HepG2 (cell line): ENCODE results near the gene SNF8. TPM values are rescaled to one million over a fixed set of nuclear protein-coding genes. Genes with fewer than 3 reads are reported as not detected.

Experiments used
- ARHGAP35 ChIP-seq: sonication (generic); formaldehyde crosslinking; IDR thresholded peaks from 2 replicates; pipeline ENCODE4 v1.9.0; 2022; ENCODE audit warnings: mild to moderate bottlenecking, inconsistent platforms, moderate library complexity, missing genetic modification reagents, borderline replicate concordance
- ERF ChIP-seq: IDR thresholded peaks from 2 replicates; pipeline ENCODE4 v1.6.1; 2018; ENCODE audit warnings: missing biosample characterization, missing genetic modification reagents
- FOXC1 ChIP-seq: sonication (generic); formaldehyde crosslinking; IDR thresholded peaks from 2 replicates; pipeline ENCODE4 v1.8.0; 2022; ENCODE audit warnings: mild to moderate bottlenecking, missing genetic modification reagents, borderline replicate concordance
- HOMEZ ChIP-seq: IDR thresholded peaks from 2 replicates; pipeline ENCODE4 v1.6.1; 2016; ENCODE audit warnings: low read depth
- HOXA5 ChIP-seq: sonication (generic); formaldehyde crosslinking; IDR thresholded peaks from 2 replicates; pipeline ENCODE4 v1.4.0; 2020; ENCODE audit warnings: missing genetic modification reagents
- KLF6 ChIP-seq: IDR thresholded peaks from 2 replicates; pipeline ENCODE4 v1.8.0; 2016; ENCODE audit warnings: missing biosample characterization, missing genetic modification reagents
- NCOA1 ChIP-seq: sonication (generic); formaldehyde crosslinking; IDR thresholded peaks from 2 replicates; pipeline ENCODE4 v1.9.0; 2021; ENCODE audit warnings: missing genetic modification reagents
- NFATC3 ChIP-seq: sonication (generic); formaldehyde crosslinking; IDR thresholded peaks from 2 replicates; pipeline ENCODE4 v1.5.1; 2020; ENCODE audit warnings: mild to moderate bottlenecking, missing genetic modification reagents
- NR0B2 ChIP-seq: sonication (generic); formaldehyde crosslinking; IDR thresholded peaks from 2 replicates; pipeline ENCODE4 v1.4.0; 2020; ENCODE audit warnings: mild to moderate bottlenecking, missing genetic modification reagents
- PITX1 ChIP-seq: sonication (generic); formaldehyde crosslinking; IDR thresholded peaks from 2 replicates; pipeline ENCODE4 v1.5.1; 2020; ENCODE audit warnings: mild to moderate bottlenecking, missing genetic modification reagents
- RFXAP ChIP-seq: sonication (generic); formaldehyde crosslinking; IDR thresholded peaks from 2 replicates; pipeline ENCODE4 v1.4.0; 2020; ENCODE audit warnings: missing genetic modification reagents, borderline replicate concordance
- RXRB ChIP-seq: IDR thresholded peaks from 2 replicates; pipeline ENCODE4 v1.6.1; 2016; ENCODE audit warnings: borderline replicate concordance, missing genetic modification reagents, missing compliant biosample characterization
- SOX13 ChIP-seq, 3 experiments: fragments of 450-650 bp in 1 of 3; sonication (generic) in 1 of 3; formaldehyde crosslinking in 1 of 3; IDR thresholded peaks in 2 of 3; conservative IDR thresholded peaks in 1 of 3; 2 replicates each; pipeline versions ENCODE4 v1.5.0 to v1.6.1; 2016 to 2020; ENCODE audit warnings: antibody characterized with exemption in 1 of 3, mild to moderate bottlenecking in 1 of 3, missing compliant biosample characterization in 1 of 3, missing genetic modification reagents in 1 of 3, moderate library complexity in 1 of 3
- SOX6 ChIP-seq, 2 experiments: fragments of 450-650 bp in 1 of 2; sonication (generic) in 1 of 2; formaldehyde crosslinking in 1 of 2; IDR thresholded peaks; 2 replicates each; pipeline versions ENCODE4 v1.4.0 to v1.6.1; 2017 to 2020; ENCODE audit warnings: antibody characterized with exemption in 1 of 2, mild to moderate bottlenecking in 1 of 2, missing genetic modification reagents in 1 of 2
- XRCC5 ChIP-seq: fragments of 200-400 bp; formaldehyde crosslinking; optimal IDR thresholded peaks from 2 replicates; pipeline ENCODE3; 2017; ENCODE audit warnings: mild to moderate bottlenecking, low read length
- YEATS2 ChIP-seq: sonication (generic); formaldehyde crosslinking; IDR thresholded peaks from 2 replicates; pipeline ENCODE4 v1.4.0; 2020; ENCODE audit warnings: missing genetic modification reagents, borderline replicate concordance
- YEATS4 ChIP-seq: sonication (generic); formaldehyde crosslinking; IDR thresholded peaks from 2 replicates; pipeline ENCODE4 v1.4.0; 2020; ENCODE audit warnings: missing genetic modification reagents, borderline replicate concordance
- ZFP36 ChIP-seq: fragments of 150-350 bp; IDR thresholded peaks from 2 replicates; pipeline ENCODE4 v1.6.1; 2018; ENCODE audit warnings: borderline replicate concordance, low read length, low read depth; ENCODE audit not compliant: partially characterized antibody
- ZFY ChIP-seq: sonication (generic); formaldehyde crosslinking; IDR thresholded peaks from 2 replicates; pipeline ENCODE4 v1.4.0; 2020; ENCODE audit warnings: missing genetic modification reagents
- ZKSCAN8 ChIP-seq: IDR thresholded peaks from 2 replicates; pipeline ENCODE4 v1.6.1; 2016; ENCODE audit warnings: borderline replicate concordance, missing genetic modification reagents, missing compliant biosample characterization
- ZNF230 ChIP-seq: sonication (generic); formaldehyde crosslinking; IDR thresholded peaks from 2 replicates; pipeline ENCODE4 v1.4.0; 2020; ENCODE audit warnings: mild to moderate bottlenecking, missing genetic modification reagents
- ZNF274 ChIP-seq: sonication (generic); formaldehyde crosslinking; IDR thresholded peaks from 2 replicates; pipeline ENCODE4 v1.5.1; 2020; ENCODE audit warnings: mild to moderate bottlenecking, missing genetic modification reagents
- ZNF337 ChIP-seq: sonication (generic); formaldehyde crosslinking; IDR thresholded peaks from 2 replicates; pipeline ENCODE4 v1.5.1; 2020; ENCODE audit warnings: missing genetic modification reagents, low read depth, mild to moderate bottlenecking, borderline replicate concordance
- ZNF547 ChIP-seq: sonication (generic); formaldehyde crosslinking; IDR thresholded peaks from 2 replicates; pipeline ENCODE4 v1.5.1; 2020; ENCODE audit warnings: mild to moderate bottlenecking, missing genetic modification reagents
- ZNF607 ChIP-seq: sonication (generic); formaldehyde crosslinking; IDR thresholded peaks from 2 replicates; pipeline ENCODE4 v1.5.1; 2020; ENCODE audit warnings: missing genetic modification reagents, mild to moderate bottlenecking, borderline replicate concordance
- ZSCAN21 ChIP-seq: sonication (generic); formaldehyde crosslinking; IDR thresholded peaks from 2 replicates; pipeline ENCODE4 v1.8.0; 2022; ENCODE audit warnings: mild to moderate bottlenecking, missing genetic modification reagents, moderate library complexity, borderline replicate concordance
- polyA plus RNA-seq, 8 experiments: library from polyadenylated mRNA; depleted of rRNA in 3 of 8; stranded (reverse) in 7 of 8; unstranded in 1 of 8; fragments of >200 nt; fragmentation: Illumina TruSeq in 4 of 8; extraction: Trizol in 4 of 8; gene quantifications; 2 replicates each; pipeline versions ENCODE4 v1.2.1 to v1.2.3, GENCODE V29; 2011 to 2016; ENCODE audit warnings: low read depth in 4 of 8, missing spikeins in 1 of 8, mixed read lengths in 1 of 8; ENCODE audit not compliant: insufficient read depth in 1 of 8
- total RNA-seq, 5 experiments: library from RNA; depleted of rRNA; stranded (reverse); fragments of >200 nt; fragmentation: Illumina TruSeq; extraction: Trizol; gene quantifications; 2 replicates each; pipeline ENCODE4 v1.2.3, GENCODE V29; 2016; ENCODE audit warnings: low read depth in 1 of 5
- TF ChIP-seq, protein P1 (sequence below): sonication (generic); formaldehyde crosslinking; IDR thresholded peaks from 2 replicates; pipeline ENCODE4 v1.4.0; 2020; ENCODE audit warnings: missing genetic modification reagents, borderline replicate concordance

SNF8 gene
- total and polyA plus RNA-seq, 2 of the 13 experiments (the other 11 are each of a cell fraction or from before 2014, with no cell fraction given) = 114 to 153 TPM

- TF ChIP-seq ERF (CRISPR knock-in tag) (peak; percentile 69; the same call in 1 of the 2 replicates), SOX6 (IDR thresholded peaks at IDR 0.05) (no peak), SOX6 (CRISPR knock-in tag; IDR thresholded peaks at IDR 0.05) (peak; percentile 60), YEATS2 (CRISPR knock-in tag) (peak; percentile 30; the same call in 1 of the 2 replicates), ZNF607 (CRISPR knock-in tag) (no peak), ZFY (CRISPR knock-in tag) (0 out of 2 replicates have a peak, but pooled peaks have one; percentile 12), RXRB (CRISPR knock-in tag) (peak; percentile 34; the same call in 1 of the 2 replicates), ARHGAP35 (0 out of 2 replicates have a peak, but pooled peaks have one; percentile 23), PITX1 (CRISPR knock-in tag) (peak; percentile 65; the same call in 1 of the 2 replicates), NCOA1 (CRISPR knock-in tag) (0 out of 2 replicates have a peak, but pooled peaks have one; percentile 59), YEATS4 (CRISPR knock-in tag) (peak; percentile 65; the same call in 1 of the 2 replicates), ZKSCAN8 (CRISPR knock-in tag) (peak; percentile 98), SOX13 (IDR thresholded peaks at IDR 0.05) (no peak), SOX13 (CRISPR knock-in tag; conservative IDR thresholded peaks at IDR 0.05 in 1 of 2, IDR thresholded peaks at IDR 0.05 in 1 of 2) (peak in 1 of 2 experiments; percentile 34; a peak in 1 of 4 replicates), ZFP36 (no peak), ZNF274 (peak; percentile 44; the same call in 1 of the 2 replicates), FOXC1 (CRISPR knock-in tag) (peak; percentile 53; the same call in 1 of the 2 replicates), RFXAP (CRISPR knock-in tag) (0 out of 2 replicates have a peak, but pooled peaks have one; percentile 1), XRCC5 (peak; percentile 73), NFATC3 (CRISPR knock-in tag) (0 out of 2 replicates have a peak, but pooled peaks have one; percentile 67), KLF6 (0 out of 2 replicates have a peak, but pooled peaks have one; percentile 37), NR0B2 (CRISPR knock-in tag) (peak; percentile 49; the same call in 1 of the 2 replicates), ZNF230 (CRISPR knock-in tag) (no peak), ZNF547 (CRISPR knock-in tag) (0 out of 2 replicates have a peak, but pooled peaks have one; percentile 60), ZSCAN21 (CRISPR knock-in tag) (0 out of 2 replicates have a peak, but pooled peaks have one; percentile 40), HOMEZ (peak; percentile 41; the same call in 1 of the 2 replicates), HOXA5 (CRISPR knock-in tag) (peak; percentile 60; the same call in 1 of the 2 replicates), ZNF337 (CRISPR knock-in tag) (peak; percentile 58; the same call in 1 of the 2 replicates)
- TF ChIP-seq, protein P1, sequence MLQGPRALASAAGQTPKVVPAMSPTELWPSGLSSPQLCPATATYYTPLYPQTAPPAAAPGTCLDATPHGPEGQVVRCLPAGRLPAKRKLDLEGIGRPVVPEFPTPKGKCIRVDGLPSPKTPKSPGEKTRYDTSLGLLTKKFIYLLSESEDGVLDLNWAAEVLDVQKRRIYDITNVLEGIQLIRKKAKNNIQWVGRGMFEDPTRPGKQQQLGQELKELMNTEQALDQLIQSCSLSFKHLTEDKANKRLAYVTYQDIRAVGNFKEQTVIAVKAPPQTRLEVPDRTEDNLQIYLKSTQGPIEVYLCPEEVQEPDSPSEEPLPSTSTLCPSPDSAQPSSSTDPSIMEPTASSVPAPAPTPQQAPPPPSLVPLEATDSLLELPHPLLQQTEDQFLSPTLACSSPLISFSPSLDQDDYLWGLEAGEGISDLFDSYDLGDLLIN (CRISPR knock-in tag) = no peak
Observed at GRCh38 chr17:48954300-48954755, 9.7 kb upstream of the SNF8 start (continued).
